Transverse colon (tissue), 4 donors: ENCODE measurements around the gene USF1. TPM values are rescaled to one million over a fixed set of nuclear protein-coding genes. Genes with fewer than 3 reads are reported as not detected.

Experiments
- DNase-seq: peaks from one replicate; pipeline ENCODE4 v3.0.0-alpha.2; 2019
- H3K27ac ChIP-seq, 4 donors: fragments of 200-600 bp; sonication (generic); 2 replicates each; pipeline ENCODE4 v1.5.1; 2016 to 2018; ENCODE audit warnings: inconsistent platforms in 4 of 4
- H3K27me3 ChIP-seq: fragments of 200-600 bp; sonication (generic); 2 replicates; pipeline ENCODE4 v1.5.1; 2017; ENCODE audit warnings: inconsistent platforms
- H3K36me3 ChIP-seq, 4 donors: fragments of 200-600 bp; sonication (generic); 2 replicates each; pipeline ENCODE4 v1.5.1; 2017 to 2019; ENCODE audit warnings: inconsistent platforms in 4 of 4
- H3K4me1 ChIP-seq, 4 donors: fragments of 200-600 bp; sonication (generic); 2 replicates each; pipeline ENCODE4 v1.5.1; 2017 to 2020; ENCODE audit warnings: inconsistent platforms in 4 of 4
- H3K4me3 ChIP-seq, 4 donors: fragments of 200-600 bp; sonication (generic); 1 replicate in 1 of 4; 2 replicates in 3 of 4; pipeline versions ENCODE4 v1.5.1 to v1.6.1; 2017 to 2019; ENCODE audit warnings: inconsistent platforms in 4 of 4
- H3K9me3 ChIP-seq, 2 donors: fragments of 200-600 bp; sonication (generic); 2 replicates each; pipeline ENCODE4 v1.5.1; 2017 to 2019; ENCODE audit warnings: inconsistent platforms in 2 of 2
- EP300 ChIP-seq: sonication (generic); formaldehyde crosslinking; IDR thresholded peaks from one replicate; pipeline ENCODE4 v1.6.1; 2017; ENCODE audit warnings: antibody characterized with exemption, low read depth
- POLR2A ChIP-seq: fragments of 450-650 bp; IDR thresholded peaks from one replicate; pipeline ENCODE4 v1.6.1; 2016; ENCODE audit warnings: antibody characterized with exemption, mild to moderate bottlenecking, moderate library complexity
- POLR2AphosphoS5 ChIP-seq, 3 donors: sonication (generic); formaldehyde crosslinking; IDR thresholded peaks; one replicate each; pipeline ENCODE4 v1.6.1; 2016; ENCODE audit warnings: antibody characterized with exemption in 3 of 3
- WGBS, 2 donors: methylation state at CpG; one replicate each; pipeline ENCODE4 v1.1.5; 2018; ENCODE audit warnings: low coverage in 1 of 2; 5-methylcytosine and 5-hydroxymethylcytosine counted together
- in situ Hi-C, 4 donors: fragments of 200-750 bp; cut with MboI; loops; one replicate each; pipeline versions ENCODE4 v1.15.0 to v1.15.1; 2017; ENCODE audit warnings: low sequenced_read_pairs in 3 of 4, low pct_ligation_motif_present in 1 of 4, low pct_unique_long_range_greater_than_20kb in 1 of 4
- intact Hi-C: fragments of 100-400 bp; cut with DNase I; formaldehyde crosslinking; loops from one replicate; pipeline ENCODE4 v1.15.1; 2023; ENCODE audit warnings: low total_unique reads
- total RNA-seq, 4 donors: library from RNA; depleted of rRNA; stranded (reverse); fragments of >200 nt; gene quantifications; one replicate each; pipeline ENCODE4 v1.1.0, GENCODE V29; 2016
- TF ChIP-seq, protein P1 (sequence below), 5 experiments: fragments of 200-600 bp in 3 of 5; fragments of 450-650 bp in 2 of 5; sonication (generic) in 3 of 5; IDR thresholded peaks; 1 replicate in 2 of 5; 2 replicates in 3 of 5; pipeline ENCODE4 v1.5.1; 2016 to 2017; ENCODE audit warnings: antibody characterized with exemption in 5 of 5, inconsistent platforms in 3 of 5, mild to moderate bottlenecking in 2 of 5, moderate library complexity in 1 of 5

The USF1 gene
- total RNA-seq, 4 donors from 2014 or later = 34.4 to 78.2 (median 64.9) TPM

GRCh38 chr1:161006563-161006962 lies 39.2 kb downstream of the USF1 start:
- H3K4me3 ChIP-seq = no peak overlapping the region
- no peak overlapping the region for H3K27ac ChIP-seq
- in situ Hi-C loops (no loop called here), intact Hi-C loops (no loop called here)
- no peak for DNase-seq
- H3K27me3 ChIP-seq = no peaks in the 10 kb centered on the region
- no peaks in the 10 kb centered on the region for H3K36me3 ChIP-seq
- 95 to 97% methylated on average over 4 to 8 of the region's 8 CpGs for WGBS, 2 donors
- no peaks in the 10 kb centered on the region for H3K9me3 ChIP-seq
- H3K4me1 ChIP-seq = no peaks in the 10 kb centered on the region
- TF ChIP-seq EP300 (no peak), POLR2AphosphoS5 (IDR thresholded peaks at IDR 0.05) (no peak)

DNA sequence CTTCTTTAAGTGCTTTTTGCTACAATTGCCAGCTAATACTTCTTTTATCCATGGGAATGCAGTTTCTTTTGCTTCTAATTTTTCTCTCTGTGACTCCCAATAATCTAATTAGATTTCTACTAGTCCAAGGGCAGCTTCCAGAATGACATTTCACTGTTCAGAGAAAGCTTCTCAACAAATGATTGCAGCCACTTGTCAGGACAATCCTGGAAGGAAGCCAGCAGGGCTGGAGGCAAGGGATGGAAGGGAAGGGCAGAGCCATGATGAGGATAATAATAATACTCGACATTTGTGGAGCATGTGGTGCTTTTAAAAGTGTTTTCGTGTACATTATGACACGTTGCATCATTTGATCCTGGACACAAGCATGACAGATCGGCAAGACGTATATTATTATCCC lies 44.3 kb downstream of the USF1 start:
- no peaks in the 10 kb centered on the region for H3K9me3 ChIP-seq
- H3K4me1 ChIP-seq = peaks cover 0 to 14% (median 2%) of the 10 kb centered on the region in 4 donors
- H3K4me3 ChIP-seq = no peak overlapping the region
- peaks cover 0 to 22% (median 0%) of the 10 kb centered on the region in 4 donors for H3K36me3 ChIP-seq
- no peaks in the 10 kb centered on the region for H3K27me3 ChIP-seq
- H3K27ac ChIP-seq = no peak overlapping the region
- intact Hi-C loops = no loop called here
- in situ Hi-C loops = no loop called here
- TF ChIP-seq EP300 (no peak), POLR2A (no peak), POLR2AphosphoS5 (IDR thresholded peaks at IDR 0.05) (no peak)
- TF ChIP-seq, protein P1, sequence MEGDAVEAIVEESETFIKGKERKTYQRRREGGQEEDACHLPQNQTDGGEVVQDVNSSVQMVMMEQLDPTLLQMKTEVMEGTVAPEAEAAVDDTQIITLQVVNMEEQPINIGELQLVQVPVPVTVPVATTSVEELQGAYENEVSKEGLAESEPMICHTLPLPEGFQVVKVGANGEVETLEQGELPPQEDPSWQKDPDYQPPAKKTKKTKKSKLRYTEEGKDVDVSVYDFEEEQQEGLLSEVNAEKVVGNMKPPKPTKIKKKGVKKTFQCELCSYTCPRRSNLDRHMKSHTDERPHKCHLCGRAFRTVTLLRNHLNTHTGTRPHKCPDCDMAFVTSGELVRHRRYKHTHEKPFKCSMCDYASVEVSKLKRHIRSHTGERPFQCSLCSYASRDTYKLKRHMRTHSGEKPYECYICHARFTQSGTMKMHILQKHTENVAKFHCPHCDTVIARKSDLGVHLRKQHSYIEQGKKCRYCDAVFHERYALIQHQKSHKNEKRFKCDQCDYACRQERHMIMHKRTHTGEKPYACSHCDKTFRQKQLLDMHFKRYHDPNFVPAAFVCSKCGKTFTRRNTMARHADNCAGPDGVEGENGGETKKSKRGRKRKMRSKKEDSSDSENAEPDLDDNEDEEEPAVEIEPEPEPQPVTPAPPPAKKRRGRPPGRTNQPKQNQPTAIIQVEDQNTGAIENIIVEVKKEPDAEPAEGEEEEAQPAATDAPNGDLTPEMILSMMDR (IDR thresholded peaks at IDR 0.05) = no peak
- WGBS, 2 donors = 63 to 77% methylated on average over 5 of the region's 5 CpGs
- no peak for DNase-seq

DNA sequence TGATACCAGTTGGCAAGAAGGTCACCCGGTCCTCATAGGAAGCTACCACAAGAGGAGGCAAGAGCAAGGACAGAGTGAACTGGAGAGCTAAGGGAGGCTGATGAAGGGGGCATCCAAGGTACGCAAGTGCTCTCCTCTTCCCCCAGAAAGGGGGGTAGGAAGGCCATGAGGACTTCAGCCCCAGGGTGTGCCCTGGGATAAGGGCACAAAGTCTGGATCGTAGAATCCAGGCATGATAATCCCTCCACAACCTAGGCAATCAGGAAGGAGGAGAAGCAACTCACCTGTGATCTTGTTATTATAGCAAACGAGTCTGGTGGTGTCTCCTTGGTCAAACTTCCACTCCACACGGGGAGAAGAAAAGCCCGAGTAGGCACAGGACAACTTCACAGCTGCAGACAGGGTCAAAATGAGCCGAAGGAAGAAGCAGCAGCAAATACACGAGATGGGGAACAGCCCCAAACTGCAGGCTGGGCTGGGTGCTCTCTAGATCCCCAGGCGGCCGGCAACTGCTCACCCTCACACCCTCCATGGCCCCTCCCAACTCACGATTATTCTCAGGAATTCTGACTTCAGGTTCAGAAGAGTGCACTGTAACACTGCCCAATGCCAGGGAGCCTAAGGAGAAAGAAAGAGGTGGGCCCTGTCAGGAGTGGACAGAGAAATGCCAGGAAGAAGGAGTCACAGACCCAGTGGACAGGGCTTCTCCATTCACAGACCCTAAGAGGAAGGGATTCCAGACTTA lies 44.9 kb downstream of the USF1 start:
- in situ Hi-C loops = no loop called here
- peaks cover 0 to 22% (median 0%) of the 10 kb centered on the region in 4 donors for H3K36me3 ChIP-seq
- no peak for TF ChIP-seq EP300
- TF ChIP-seq POLR2AphosphoS5 (IDR thresholded peaks at IDR 0.05) = no peak
- TF ChIP-seq POLR2A = no peak
- TF ChIP-seq, protein P1 (IDR thresholded peaks at IDR 0.05) = no peak
- H3K4me3 ChIP-seq = no peak overlapping the region
- 76% methylated on average over 11 of the region's 11 CpGs; no CpG with 5 or more reads in 1 of the 2 donors for WGBS, 2 donors
- H3K4me1 ChIP-seq = peaks cover 0 to 17% (median 2%) of the 10 kb centered on the region in 4 donors
- H3K27ac ChIP-seq = no peak overlapping the region
- DNase-seq = no peak
- intact Hi-C loops = no loop called here
- H3K9me3 ChIP-seq = no peaks in the 10 kb centered on the region
- H3K27me3 ChIP-seq = no peaks in the 10 kb centered on the region

GRCh38 chr1:160999376-160999775 lies 46.4 kb downstream of the USF1 start:
- Histone ChIP-seq H3K27ac (no peak overlapping the region), H3K27me3 (no peaks in the 10 kb centered on the region), H3K36me3 (peaks cover 0 to 22% (median 0%) of the 10 kb centered on the region in 4 donors), H3K4me1 (peaks cover 0 to 17% (median 2%) of the 10 kb centered on the region in 4 donors), H3K9me3 (no peaks in the 10 kb centered on the region), H3K4me3 (no peak overlapping the region)
- DNase-seq = no peak
- TF ChIP-seq POLR2A = no peak
- no peak for TF ChIP-seq EP300
- 91% methylated on average over 5 of the region's 5 CpGs; no CpG with 5 or more reads in 1 of the 2 donors for WGBS, 2 donors
- in situ Hi-C loops = loop anchor here in 3 of 4 donors (5.0 to 10.0 kb wide), 3 partner anchors 93 to 98 kb away; partner anchors contain the start of gene KLHDC9 (in 2 of the 3)
- intact Hi-C loops = loop anchor here (5.0 kb wide), 1 partner anchor 98 kb away; the partner anchor contains the start of gene KLHDC9

DNA sequence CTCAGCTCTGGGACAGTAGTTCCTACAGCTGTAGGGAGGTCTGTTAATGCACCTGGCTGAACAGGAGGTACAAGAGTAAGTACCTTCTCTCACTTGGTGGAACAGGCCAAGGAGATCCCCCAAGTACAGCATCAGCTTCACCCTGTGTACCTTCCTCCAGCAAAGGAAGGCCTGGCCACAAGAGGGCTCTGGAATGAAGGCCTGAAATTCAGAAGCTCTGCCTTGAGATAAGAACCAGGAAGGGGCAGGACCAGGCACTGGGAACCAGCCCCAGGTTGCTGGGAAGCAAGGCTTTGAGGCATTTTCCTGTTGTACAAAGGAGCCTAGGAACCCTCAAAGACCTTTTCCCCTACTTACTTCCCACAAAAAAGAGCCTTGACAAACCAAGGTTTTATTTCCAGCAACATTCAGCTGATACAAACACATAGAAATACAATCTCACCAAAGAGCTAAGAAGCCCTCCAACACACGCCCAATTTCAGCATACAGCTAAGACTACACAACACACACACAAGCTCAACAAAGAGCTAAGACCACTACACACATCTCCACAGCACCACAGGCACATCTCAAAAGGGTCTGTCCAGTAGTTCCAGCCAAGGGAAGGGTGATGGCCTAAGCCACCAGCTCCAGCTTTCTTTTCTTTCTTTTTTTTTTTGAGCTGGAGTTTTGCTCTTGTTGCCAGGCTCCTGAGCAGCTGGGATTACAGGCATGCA lies 48.3 kb downstream of the USF1 start:
- DNase-seq = peak; percentile 77
- intact Hi-C loops (loop anchor here (5.0 kb wide), 1 partner anchor 100 kb away; the partner anchor contains the start of gene KLHDC9), in situ Hi-C loops (loop anchor here in 3 of 4 donors (5.0 to 10.0 kb wide), 3 partner anchors 95 to 100 kb away; partner anchors contain the start of gene KLHDC9 (in 2 of the 3))
- H3K36me3 ChIP-seq = peaks cover 0 to 22% (median 0%) of the 10 kb centered on the region in 4 donors
- H3K27ac ChIP-seq = peak overlapping the region; percentile 37 to 75 (median 65)
- TF ChIP-seq POLR2AphosphoS5 (IDR thresholded peaks at IDR 0.05) (peak in 2 of 3 donors; percentile 34 to 36), POLR2A (no peak), EP300 (no peak)
- TF ChIP-seq, protein P1 (IDR thresholded peaks at IDR 0.05) = peak; percentile 50 to 82 (median 57)
- H3K4me3 ChIP-seq = no peak overlapping the region
- H3K9me3 ChIP-seq = no peaks in the 10 kb centered on the region
- 81 to 86% methylated on average over 1 of the region's 1 CpG for WGBS, 2 donors
- peaks cover 0 to 17% (median 2%) of the 10 kb centered on the region in 4 donors for H3K4me1 ChIP-seq
- no peaks in the 10 kb centered on the region for H3K27me3 ChIP-seq
